Sigmoid colon (tissue), 7 donors: ENCODE results near the gene S100P. TPM values are rescaled to one million over a fixed set of nuclear protein-coding genes. Genes with fewer than 3 reads are reported as not detected.

ENCODE experiments used
- DNase-seq: peaks from one replicate; pipeline ENCODE4 v3.0.0-alpha.2; 2019
- H3K27ac ChIP-seq, 4 donors: fragments of 200-600 bp; sonication (generic); one replicate each; pipeline ENCODE4 v1.5.1; 2016 to 2019; ENCODE audit warnings: mild to moderate bottlenecking in 1 of 4
- H3K27me3 ChIP-seq, 3 donors: fragments of 200-600 bp; sonication (generic); one replicate each; pipeline ENCODE4 v1.5.1; 2019; ENCODE audit warnings: mild to moderate bottlenecking in 1 of 3
- H3K36me3 ChIP-seq, 4 donors: fragments of 200-600 bp; sonication (generic); one replicate each; pipeline ENCODE4 v1.5.1; 2016 to 2019
- H3K4me1 ChIP-seq, 4 donors: fragments of 200-600 bp; sonication (generic); one replicate each; pipeline ENCODE4 v1.5.1; 2017 to 2019
- H3K4me3 ChIP-seq, 4 donors: fragments of 200-600 bp; sonication (generic); one replicate each; pipeline ENCODE4 v1.5.1; 2017 to 2019; ENCODE audit warnings: mild to moderate bottlenecking in 2 of 4, moderate library complexity in 1 of 4
- H3K9me3 ChIP-seq, 4 donors: fragments of 200-600 bp in 3 of 4; sonication (generic) in 3 of 4; one replicate each; pipeline versions ENCODE4 v1.5.1 to v1.6.1; 2013 to 2019
- EP300 ChIP-seq, 4 donors: sonication (generic); formaldehyde crosslinking; IDR thresholded peaks; one replicate each; pipeline ENCODE4 v1.6.1; 2017; ENCODE audit warnings: antibody characterized with exemption in 4 of 4
- POLR2A ChIP-seq, 2 donors: fragments of 450-650 bp; IDR thresholded peaks; one replicate each; pipeline ENCODE4 v1.6.1; 2016; ENCODE audit warnings: antibody characterized with exemption in 2 of 2, mild to moderate bottlenecking in 2 of 2, moderate library complexity in 2 of 2
- POLR2AphosphoS5 ChIP-seq, 4 donors: sonication (generic); formaldehyde crosslinking; IDR thresholded peaks; one replicate each; pipeline ENCODE4 v1.6.1; 2017; ENCODE audit warnings: antibody characterized with exemption in 4 of 4
- WGBS, 2 donors: extraction: QIAGEN DNeasy Blood & Tissue Kit; methylation state at CpG; one replicate each; pipeline ENCODE4 v1.1.7; 2013; 5-methylcytosine and 5-hydroxymethylcytosine counted together
- intact Hi-C: fragments of 100-400 bp; cut with DNase I; formaldehyde crosslinking; loops from one replicate; pipeline ENCODE4 v1.15.1; 2023
- polyA plus RNA-seq, 3 donors: library from polyadenylated mRNA; stranded (reverse); fragments of 200-250 nt; gene quantifications; one replicate each; pipeline ENCODE4 v1.2.3, GENCODE V29; 2013
- total RNA-seq, 4 donors: library from RNA; depleted of rRNA; stranded (reverse); fragments of >200 nt; gene quantifications; one replicate each; pipeline ENCODE4 v1.1.0, GENCODE V29; 2016
- TF ChIP-seq, protein P1 (sequence below), 4 experiments: fragments of 450-650 bp in 3 of 4; fragments of 200-600 bp in 1 of 4; IDR thresholded peaks; one replicate each; pipeline ENCODE4 v1.5.1; 2016 to 2019; ENCODE audit warnings: antibody characterized with exemption in 4 of 4, mild to moderate bottlenecking in 3 of 4, moderate library complexity in 2 of 4
- donor health status: healthy with polysubstance abuse.
- donor health status: Bipolar disorder and iron deficiency.
- donor health status: healthy.

Gene S100P
- total and polyA plus RNA-seq, 7 donors = 0.41 to 488 (median 253) TPM; not detected in 3

- Histone ChIP-seq H3K9me3 (no peaks in the 10 kb centered on the region), H3K27ac (peak overlapping the region in 3 of 4 donors; percentile 40 to 70 (median 55)), H3K4me1 (peaks cover 0 to 18% (median 10%) of the 10 kb centered on the region in 4 donors), H3K36me3 (no peaks in the 10 kb centered on the region), H3K4me3 (no peak overlapping the region), H3K27me3 (no peaks in the 10 kb centered on the region)
- 84 to 86% methylated on average over 27 of the region's 27 CpGs for WGBS, 2 donors
- intact Hi-C loops = no loop called here
- DNase-seq = no peak
- TF ChIP-seq POLR2A (IDR thresholded peaks at IDR 0.05) (no peak), EP300 (IDR thresholded peaks at IDR 0.05) (no peak), POLR2AphosphoS5 (IDR thresholded peaks at IDR 0.05) (no peak)
- TF ChIP-seq, protein P1, sequence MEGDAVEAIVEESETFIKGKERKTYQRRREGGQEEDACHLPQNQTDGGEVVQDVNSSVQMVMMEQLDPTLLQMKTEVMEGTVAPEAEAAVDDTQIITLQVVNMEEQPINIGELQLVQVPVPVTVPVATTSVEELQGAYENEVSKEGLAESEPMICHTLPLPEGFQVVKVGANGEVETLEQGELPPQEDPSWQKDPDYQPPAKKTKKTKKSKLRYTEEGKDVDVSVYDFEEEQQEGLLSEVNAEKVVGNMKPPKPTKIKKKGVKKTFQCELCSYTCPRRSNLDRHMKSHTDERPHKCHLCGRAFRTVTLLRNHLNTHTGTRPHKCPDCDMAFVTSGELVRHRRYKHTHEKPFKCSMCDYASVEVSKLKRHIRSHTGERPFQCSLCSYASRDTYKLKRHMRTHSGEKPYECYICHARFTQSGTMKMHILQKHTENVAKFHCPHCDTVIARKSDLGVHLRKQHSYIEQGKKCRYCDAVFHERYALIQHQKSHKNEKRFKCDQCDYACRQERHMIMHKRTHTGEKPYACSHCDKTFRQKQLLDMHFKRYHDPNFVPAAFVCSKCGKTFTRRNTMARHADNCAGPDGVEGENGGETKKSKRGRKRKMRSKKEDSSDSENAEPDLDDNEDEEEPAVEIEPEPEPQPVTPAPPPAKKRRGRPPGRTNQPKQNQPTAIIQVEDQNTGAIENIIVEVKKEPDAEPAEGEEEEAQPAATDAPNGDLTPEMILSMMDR (IDR thresholded peaks at IDR 0.05) = no peak
These were observed 39.9 kb downstream of the S100P start for GRCh38 chr4:6733358-6734164.

- Histone ChIP-seq H3K4me3 (no peak overlapping the region), H3K4me1 (peaks cover 0 to 11% (median 10%) of the 10 kb centered on the region in 4 donors), H3K36me3 (no peaks in the 10 kb centered on the region), H3K9me3 (no peaks in the 10 kb centered on the region), H3K27me3 (no peaks in the 10 kb centered on the region), H3K27ac (no peak overlapping the region)
- intact Hi-C loops = no loop called here
- WGBS, 2 donors = 87 to 90% methylated on average over 16 of the region's 16 CpGs
- no peak for DNase-seq
- TF ChIP-seq POLR2AphosphoS5 (IDR thresholded peaks at IDR 0.05) = no peak
- TF ChIP-seq, protein P1 (IDR thresholded peaks at IDR 0.05) = no peak
- TF ChIP-seq POLR2A (IDR thresholded peaks at IDR 0.05) = no peak
- no peak for TF ChIP-seq EP300 (IDR thresholded peaks at IDR 0.05)
These were observed 40.6 kb downstream of the S100P start for GRCh38 chr4:6734165-6734786.

- TF ChIP-seq POLR2A (IDR thresholded peaks at IDR 0.05) = no peak
- TF ChIP-seq, protein P1 (IDR thresholded peaks at IDR 0.05) = no peak
- no peak for TF ChIP-seq EP300 (IDR thresholded peaks at IDR 0.05)
- no peak for TF ChIP-seq POLR2AphosphoS5 (IDR thresholded peaks at IDR 0.05)
- intact Hi-C loops = no loop called here
- DNase-seq = no peak
- Histone ChIP-seq H3K27ac (no peak overlapping the region), H3K4me3 (no peak overlapping the region), H3K4me1 (no peaks in the 10 kb centered on the region), H3K27me3 (no peaks in the 10 kb centered on the region), H3K9me3 (no peaks in the 10 kb centered on the region), H3K36me3 (no peaks in the 10 kb centered on the region)
- 93 to 94% methylated on average over 4 of the region's 4 CpGs for WGBS, 2 donors
These were observed 46.2 kb downstream of the S100P start for GRCh38 chr4:6739920-6740319.

DNA sequence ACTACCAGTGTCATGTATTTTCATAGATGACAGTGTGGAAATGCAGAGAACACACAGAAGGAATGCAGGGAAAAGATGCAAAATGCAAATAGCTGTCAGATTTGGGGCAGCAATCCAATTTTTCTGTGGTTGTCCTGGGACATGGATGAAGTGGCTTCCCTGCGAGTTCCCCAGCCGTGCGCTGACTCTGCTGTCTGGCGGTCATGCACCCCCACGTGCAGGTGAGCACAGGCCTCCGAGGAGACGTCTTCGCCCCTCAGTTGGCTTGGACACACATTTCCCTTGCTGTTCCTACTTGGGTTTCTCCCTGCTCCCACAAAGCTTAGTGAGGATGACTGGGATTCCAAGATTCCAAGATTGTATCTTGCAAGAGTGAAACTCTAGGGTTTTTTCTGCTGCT, 46.7 kb downstream of the S100P start:
- DNase-seq = no peak
- no peak for TF ChIP-seq POLR2A (IDR thresholded peaks at IDR 0.05)
- TF ChIP-seq EP300 (IDR thresholded peaks at IDR 0.05) = no peak
- WGBS, 2 donors = 94 to 97% methylated on average over 8 of the region's 8 CpGs
- Histone ChIP-seq H3K9me3 (no peaks in the 10 kb centered on the region), H3K36me3 (no peaks in the 10 kb centered on the region), H3K4me3 (no peak overlapping the region), H3K27me3 (no peaks in the 10 kb centered on the region), H3K4me1 (no peaks in the 10 kb centered on the region), H3K27ac (no peak overlapping the region)
- intact Hi-C loops = no loop called here

GRCh38 chr4:6742507-6742906, 48.8 kb downstream of the S100P start:
- no peaks in the 10 kb centered on the region for H3K9me3 ChIP-seq
- H3K27ac ChIP-seq = no peak overlapping the region
- 76 to 86% methylated on average over 2 of the region's 2 CpGs for WGBS, 2 donors
- no peaks in the 10 kb centered on the region for H3K36me3 ChIP-seq
- DNase-seq = no peak
- no peak for TF ChIP-seq EP300 (IDR thresholded peaks at IDR 0.05)
- TF ChIP-seq POLR2AphosphoS5 (IDR thresholded peaks at IDR 0.05) = no peak
- TF ChIP-seq, protein P1 (IDR thresholded peaks at IDR 0.05) = no peak
- TF ChIP-seq POLR2A (IDR thresholded peaks at IDR 0.05) = no peak
- H3K27me3 ChIP-seq = no peaks in the 10 kb centered on the region
- no peak overlapping the region for H3K4me3 ChIP-seq
- intact Hi-C loops = no loop called here
- H3K4me1 ChIP-seq = peaks cover 0 to 8% (median 0%) of the 10 kb centered on the region in 4 donors
